ENCODE data around the gene LRRN3.

Gene LRRN3

DNA sequence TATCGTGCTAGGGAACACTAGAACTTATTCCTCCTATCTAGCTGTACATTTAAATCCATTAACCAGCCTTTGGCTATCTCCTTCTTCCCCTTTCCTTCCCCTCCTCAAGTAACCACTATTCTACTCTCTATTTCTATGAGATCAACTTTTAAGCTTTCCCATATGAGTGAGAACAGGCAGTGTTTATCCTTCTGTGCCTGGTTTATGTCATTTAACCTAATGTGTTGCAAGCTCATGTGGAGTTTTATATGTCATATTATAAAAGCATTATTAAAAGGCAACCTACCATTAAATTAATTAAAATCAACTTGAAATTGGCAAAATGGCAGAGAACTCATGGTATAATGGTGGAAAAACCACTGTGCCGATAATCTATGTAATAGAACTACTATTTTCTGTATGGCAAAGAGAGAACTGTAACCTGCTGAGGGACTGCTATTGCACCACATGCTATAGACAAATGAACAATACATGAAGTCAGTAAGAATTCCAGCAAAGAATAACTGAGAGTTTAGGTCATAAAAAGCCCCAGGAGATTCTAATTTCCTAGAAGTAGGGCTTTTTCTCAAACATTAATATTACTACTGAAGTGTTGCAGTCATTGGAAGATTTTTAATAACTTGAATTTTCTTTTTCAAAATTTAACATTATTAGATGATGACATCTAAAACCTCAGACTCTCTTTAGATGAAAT lies 81.8 kb downstream of the LRRN3 start:
- no peak for DNase-seq

- DNase-seq = no peak
These were observed 82.6 kb downstream of the LRRN3 start for GRCh38 chr7:111173528-111173927.

GRCh38 chr7:111173990-111174389 lies 83.1 kb downstream of the LRRN3 start:
- no peak for DNase-seq

GRCh38 chr7:111174510-111174909 lies 83.6 kb downstream of the LRRN3 start:
- DNase-seq = no peak

Measured in NCI-H1105 treated with DMSO at 0.1 percent for 48 hours (cell line).